GM19467 (cell line): ENCODE measurements around the gene CRIP1.

Experiments
- ATAC-seq: cut with Tn5 transposase; IDR thresholded peaks from one replicate; pipeline ENCODE4 v1.9.1; 2021; ENCODE audit warnings: mild to moderate bottlenecking, moderate library complexity; ENCODE audit not compliant: unreplicated experiment

The CRIP1 gene

DNA sequence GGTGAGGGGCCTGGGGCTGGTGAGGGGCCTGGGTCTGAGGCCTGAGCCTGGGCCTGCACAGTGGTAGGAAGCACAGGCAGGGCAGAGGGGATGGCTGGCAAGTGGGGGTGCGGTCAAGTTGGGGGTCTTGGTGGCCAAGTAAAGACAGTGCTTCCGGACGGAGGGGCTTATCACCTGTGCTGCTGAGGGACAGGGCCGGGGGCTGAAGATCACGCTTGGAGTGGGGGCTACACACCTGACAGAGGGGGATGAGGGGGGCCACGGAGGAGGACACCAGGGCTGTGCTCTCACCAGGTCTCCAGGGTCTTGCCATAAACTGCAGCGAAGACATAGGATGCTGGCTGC lies 16.6 kb downstream of the CRIP1 start:
- no peak for ATAC-seq

DNA sequence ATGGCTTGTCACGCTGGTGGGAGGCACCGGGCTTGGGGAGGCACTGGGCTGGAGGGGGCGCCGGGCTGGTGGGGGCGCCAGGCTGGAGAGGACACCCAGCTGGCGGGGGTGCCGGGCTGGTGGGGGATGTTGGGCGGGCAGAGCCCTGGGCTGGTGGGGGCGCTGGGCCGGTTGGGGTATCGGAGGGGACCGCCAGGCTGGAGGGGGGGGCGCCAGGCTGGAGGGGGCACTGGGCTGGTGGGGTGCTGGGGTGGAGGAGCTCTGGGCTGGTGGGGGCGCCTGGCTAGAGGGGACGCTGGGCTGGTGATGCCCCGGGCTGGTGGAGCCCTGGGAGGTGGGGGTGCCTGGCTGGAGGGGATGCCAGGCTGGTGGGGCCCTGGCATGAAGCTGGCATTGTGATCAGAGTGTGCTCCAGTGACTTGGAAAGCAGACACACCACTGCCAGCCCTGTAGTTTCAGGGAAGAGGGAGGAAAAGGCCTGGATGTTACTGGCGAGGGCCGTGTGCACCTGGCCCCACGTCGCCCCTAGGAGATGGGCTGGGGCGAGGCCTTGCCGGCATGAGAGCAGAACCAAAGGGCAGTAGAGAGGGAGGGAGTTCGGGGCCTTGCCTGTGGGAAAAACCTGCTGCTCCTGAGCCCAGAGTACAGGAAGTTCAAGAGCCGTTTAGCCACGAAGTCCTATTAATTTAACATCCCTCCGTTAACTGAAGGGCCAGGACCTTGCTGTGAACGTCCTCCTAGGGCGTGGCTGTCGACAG lies 17.4 kb downstream of the CRIP1 start:
- ATAC-seq, result no peak

DNA sequence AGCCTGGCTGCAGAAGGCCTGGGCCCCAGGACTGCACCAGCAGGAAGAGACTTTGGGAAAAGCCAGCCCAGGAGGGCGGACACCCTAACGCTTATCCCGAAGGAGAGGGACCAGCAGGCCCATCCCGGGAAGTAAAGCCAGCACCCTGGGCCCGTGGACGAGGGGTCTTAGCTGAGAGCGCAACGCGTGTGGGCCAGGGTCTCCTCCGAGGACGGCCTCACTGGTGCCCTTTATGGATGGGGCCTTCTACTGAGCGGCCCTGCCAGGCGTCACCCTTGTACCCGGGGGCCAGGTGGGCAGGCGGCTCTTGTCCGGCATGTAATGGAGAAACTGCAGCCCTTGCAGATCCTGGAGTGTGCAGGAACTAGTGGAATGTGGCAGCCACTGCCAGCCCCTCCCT lies 18.4 kb downstream of the CRIP1 start:
- ATAC-seq, result no peak

DNA sequence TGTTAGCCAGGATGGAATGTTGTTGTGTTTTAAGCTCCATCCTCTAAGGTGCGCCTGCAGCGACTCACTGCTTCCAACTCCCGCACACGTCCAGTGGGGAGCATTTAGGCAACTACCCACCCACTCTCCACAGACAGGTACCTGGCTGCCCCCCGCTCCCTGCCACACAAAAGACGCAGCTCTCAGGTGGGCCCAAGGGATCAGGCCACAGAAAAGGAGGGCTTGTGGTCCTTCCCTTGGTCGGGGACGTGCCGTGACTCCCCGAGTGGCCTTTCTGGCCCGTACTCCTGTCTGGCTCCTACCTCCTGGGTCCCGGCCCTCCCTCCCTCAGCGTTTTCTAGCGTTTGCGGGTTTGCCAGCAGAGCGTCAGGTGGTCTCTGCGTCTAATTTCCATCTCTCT lies 20.6 kb downstream of the CRIP1 start:
- ATAC-seq, result no peak

DNA sequence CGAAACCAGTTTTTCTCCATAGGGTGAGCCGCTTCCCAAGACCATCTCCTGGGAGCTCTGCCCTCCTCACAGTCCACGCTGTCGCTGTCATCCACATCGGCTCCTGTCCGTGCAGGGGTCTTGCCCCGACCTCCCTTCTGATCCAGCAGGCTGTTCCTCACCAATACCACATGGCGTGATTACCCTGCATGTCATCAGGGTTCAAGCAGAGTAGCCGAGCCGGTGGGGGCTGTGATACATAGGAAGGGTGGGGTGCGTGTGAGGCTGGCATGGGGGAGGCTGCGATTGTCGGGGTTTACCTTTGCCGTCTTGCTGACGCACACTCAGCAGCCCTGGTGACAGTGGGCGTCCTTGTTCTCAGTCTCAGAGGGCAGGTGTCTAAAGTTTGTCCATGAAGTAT lies 21.4 kb downstream of the CRIP1 start:
- no peak for ATAC-seq

DNA sequence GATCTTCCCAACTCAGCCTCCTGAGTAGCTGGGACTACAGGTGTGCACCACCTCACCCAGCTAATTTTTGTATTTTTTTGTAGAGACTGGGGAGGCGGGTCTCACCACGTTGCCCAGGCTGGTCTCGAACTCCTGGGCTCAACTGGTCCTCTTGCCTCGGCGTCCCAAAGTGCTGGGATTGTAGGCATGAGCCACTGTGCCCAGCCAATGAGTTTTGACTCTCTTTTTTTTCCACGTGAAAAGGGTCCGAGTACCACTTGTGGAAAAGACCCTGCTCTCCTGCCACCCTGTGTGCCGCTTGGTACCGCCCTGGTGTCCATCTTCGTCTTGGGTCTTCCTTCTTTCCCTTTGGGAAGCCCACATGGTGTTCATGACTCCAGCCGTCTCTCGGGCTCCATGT lies 21.9 kb downstream of the CRIP1 start:
- no peak for ATAC-seq

DNA sequence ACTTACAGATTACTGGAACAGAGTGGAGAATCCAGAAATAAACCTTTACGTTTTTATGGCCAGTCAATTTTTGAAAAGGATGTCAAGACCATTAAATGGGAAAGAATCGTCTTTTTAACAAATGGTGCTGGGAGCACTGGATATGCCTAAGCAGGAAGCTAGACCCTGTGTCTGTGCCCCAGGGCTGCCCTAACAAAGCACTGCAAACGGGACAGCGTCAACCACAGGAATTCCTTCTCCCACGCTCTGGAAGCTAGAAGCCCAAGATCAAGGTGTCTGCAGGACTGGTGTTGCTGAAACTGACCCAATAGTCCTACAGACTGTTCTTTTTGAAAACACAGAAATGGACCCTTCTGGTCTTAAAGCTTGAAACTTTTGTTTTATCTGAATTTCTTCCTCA lies 30.4 kb downstream of the CRIP1 start:
- ATAC-seq, result no peak

DNA sequence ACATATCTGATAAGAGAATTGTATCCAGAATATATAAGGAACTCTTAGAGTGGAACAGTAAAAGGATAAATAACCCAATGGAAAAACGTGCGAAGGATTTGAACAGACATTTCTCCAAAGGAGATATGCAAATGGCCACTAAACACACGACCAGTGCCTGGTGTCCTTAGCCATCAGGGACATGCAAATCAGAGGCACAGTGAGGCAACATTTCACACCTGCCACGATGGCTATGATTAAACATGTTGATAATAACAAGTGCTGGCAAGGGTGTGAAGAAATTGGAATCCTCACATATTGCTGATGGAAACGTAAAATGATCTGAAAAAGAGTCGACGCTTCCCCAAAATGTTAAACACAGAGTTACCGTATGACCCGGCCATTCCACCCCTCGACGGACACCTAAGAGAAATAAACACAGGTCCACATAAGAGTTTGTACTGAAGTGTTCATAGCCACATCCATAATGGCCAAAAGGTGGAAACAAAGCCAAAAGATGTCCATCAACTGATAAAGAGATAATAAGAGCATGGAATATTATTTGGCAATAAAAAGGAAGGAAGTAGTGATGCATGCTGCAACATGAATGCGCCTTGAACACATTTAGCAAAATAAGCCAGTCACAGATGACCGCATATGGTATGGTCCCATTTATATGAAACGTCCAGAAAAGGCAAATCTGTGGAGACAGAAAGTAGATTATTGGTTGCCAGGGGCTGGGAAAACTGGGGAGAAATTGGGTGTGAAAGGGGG lies 33.4 kb downstream of the CRIP1 start:
- ATAC-seq, result no peak

DNA sequence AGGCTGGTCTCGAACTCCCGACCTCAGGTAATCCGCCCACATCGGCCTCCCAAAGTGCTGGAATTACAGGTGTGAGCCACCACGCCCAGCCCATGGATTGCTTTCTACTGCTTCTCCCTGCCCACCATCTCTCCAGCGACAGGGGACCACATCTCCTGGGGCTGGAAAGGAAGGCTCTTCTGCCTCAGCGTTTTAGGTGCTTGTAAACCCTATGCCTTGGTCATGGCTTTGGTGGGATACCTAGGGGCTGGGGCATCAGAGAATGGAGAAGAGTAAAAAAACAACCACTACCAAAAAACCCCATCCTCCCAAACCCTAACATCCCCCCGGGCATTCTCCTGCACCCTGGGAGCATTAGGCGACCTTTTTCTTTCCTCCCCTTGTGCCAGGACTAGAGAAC lies 38.6 kb downstream of the CRIP1 start:
- ATAC-seq, result no peak

DNA sequence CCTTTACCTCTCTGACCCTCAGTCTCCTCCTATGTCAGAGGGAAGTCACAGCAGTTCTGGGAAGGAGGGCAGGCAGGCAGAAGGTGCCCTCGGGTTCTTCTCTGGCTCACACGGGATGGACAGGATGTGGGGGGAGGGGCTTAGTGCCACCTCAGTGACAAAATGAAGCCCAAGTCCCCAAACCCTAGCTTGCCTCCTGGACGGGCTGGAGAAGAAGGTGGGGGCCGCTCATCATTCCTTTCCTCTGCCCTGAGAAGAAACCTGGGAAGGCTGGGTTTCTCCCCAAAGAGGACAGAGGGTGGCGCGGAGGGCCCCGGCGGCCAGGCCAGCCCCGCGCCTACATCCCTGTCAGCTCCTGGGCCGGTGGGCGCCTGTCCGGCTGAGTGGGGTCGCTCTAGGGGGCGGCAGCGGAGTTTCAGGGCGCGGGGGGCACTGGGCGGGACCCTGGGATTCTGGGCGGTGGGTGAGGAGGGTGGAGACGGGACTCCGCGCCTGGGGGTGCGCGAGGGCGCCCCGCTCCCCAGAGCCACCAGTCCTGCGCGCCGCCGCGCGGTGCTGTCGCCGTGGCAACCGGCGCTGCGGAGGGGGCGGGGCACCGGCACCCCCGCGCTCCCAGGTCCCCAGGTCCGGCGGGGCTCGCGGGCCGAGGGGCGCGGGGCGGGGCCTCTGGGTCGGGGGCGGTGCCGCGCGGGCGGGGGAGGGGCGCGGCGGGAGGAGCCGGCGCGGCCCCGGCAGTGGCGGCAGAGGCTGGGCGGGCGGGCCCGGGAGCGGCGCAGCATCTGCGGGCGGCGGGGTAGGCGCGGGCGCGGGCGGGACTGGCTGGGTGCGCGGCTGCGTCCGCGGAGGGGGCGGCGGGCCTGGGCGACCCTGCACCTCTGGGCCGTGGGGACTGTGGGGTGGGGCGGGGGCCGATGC lies 39.4 kb downstream of the CRIP1 start, which contains the start of gene TMEM121:
TSS of gene TMEM121 (plus strand) at position 723 of the 915 bp plus-strand sequence. CDS start 2,252 bp downstream, outside the sequence.
- ATAC-seq, result no peak

DNA sequence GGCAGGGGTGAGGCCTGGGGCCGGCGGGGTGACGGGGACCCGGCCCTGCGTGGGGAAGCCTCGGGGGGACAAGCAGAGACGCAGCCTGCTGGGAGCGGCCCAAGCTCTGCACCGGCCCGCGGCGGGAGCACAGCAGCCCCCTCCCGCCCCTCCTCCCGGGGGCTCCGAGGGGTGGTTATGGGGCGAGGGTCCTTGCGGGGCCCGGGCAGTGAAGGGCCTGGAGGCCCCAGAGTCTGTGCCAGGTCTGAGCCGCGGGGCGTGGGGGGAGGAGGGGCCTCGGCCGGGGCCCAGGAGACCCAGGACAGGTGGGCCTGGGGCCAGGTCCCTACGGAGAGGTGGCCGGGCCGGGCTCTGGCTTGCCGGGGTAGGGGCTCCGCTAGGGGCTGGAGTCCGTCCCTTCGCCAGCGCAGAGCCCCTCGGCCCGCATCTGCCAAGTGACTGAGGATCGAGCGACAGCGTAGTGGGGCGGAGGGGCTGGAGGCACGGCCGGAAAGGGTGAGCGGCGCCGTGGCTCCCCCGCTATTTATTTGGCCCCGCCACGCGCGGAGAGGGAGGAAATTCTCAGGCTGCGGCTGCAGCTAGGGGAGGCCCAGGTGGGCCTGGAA lies 40.2 kb downstream of the CRIP1 start:
- ATAC-seq, result no peak

DNA sequence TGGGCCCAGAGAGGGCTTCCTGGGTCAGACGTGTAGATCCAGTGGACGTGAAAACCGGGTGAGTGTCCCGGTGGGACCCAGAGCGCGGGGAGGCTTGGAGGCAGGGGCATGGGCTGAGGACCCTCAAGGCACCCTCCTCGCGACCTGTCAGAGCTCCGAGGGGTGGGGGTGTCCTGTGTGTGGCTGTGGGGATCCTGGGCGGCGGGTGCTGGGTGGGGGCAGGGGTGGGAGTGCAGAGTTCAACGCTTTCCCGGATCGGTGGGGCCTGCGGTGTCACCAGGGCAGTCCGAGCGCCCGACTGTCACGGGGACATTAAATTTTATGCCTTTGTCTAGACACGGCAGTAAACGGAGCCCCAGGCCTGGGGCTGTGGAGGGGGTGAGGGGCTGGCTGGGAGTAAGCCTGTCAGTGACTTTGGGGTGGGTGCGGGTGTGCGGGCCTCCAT lies 40.7 kb downstream of the CRIP1 start:
- no peak for ATAC-seq

DNA sequence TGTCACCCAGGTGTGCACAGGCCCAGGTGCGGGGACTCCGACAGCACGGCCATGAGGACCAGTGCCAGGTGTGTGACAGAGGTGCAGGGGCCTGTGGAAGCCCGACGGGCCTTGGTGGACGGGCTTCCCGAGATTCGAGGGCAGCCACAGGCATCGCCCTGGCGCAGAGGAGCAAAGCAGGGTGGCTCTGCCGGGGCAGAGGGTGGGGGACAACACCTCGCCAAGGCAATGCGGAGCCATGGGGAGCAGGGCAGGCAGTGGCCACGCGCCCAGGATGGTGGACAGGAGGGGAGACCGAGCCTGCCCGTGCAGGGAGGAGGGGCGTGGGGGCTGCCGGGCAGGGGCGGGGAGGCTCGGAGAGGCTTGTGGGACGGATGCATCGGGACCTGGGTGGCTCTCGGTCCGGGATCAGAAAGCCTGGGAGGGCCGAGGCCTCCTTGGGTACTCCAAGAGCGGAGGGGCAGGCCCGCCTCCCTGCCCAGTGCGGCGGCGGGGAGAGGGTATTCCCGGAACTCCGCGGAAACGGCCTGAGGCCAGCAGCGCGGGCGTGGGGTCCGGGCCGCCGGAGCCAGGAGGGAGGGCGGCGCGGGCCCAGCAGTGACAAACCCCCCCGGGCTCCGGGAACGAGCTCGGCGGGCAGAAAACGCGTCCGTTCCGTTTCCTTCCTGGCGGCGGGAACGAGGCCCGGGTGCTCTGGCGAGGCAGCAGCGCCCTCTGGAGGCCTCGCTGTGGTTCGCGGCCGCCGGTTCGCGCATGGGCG lies 41.3 kb downstream of the CRIP1 start:
- no peak for ATAC-seq

DNA sequence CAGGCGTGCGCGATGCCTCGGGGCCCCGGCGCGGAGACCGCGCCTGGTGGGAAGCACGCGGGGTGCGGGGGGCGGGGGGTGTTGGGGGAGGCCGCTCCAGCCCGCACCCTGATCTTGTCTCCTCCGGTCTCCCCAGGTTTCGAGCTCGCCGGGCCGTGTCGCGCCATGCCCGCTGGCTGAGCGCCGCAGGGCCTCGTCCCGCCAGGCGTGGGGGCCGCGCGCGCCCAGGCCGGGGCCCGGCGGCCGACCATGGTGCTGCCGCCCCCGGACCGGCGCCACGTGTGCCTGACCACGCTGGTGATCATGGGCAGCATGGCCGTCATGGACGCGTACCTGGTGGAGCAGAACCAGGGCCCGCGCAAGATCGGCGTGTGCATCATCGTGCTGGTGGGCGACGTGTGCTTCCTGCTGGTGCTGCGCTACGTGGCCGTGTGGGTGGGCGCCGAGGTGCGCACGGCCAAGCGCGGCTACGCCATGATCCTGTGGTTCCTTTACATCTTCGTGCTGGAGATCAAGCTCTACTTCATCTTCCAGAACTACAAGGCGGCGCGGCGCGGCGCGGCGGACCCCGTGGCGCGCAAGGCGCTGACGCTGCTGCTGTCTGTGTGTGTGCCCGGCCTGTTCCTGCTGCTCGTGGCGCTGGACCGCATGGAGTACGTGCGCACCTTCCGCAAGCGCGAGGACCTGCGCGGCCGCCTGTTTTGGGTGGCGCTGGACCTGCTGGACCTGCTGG lies 42.1 kb downstream of the CRIP1 start:
- no peak for ATAC-seq

DNA sequence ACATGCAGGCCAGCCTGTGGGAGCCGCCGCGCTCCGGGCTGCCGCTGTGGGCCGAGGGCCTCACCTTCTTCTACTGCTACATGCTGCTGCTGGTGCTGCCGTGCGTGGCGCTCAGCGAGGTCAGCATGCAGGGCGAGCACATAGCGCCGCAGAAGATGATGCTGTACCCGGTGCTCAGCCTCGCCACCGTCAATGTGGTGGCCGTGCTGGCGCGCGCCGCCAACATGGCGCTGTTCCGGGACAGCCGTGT lies 42.6 kb downstream of the CRIP1 start:
- no peak for ATAC-seq

DNA sequence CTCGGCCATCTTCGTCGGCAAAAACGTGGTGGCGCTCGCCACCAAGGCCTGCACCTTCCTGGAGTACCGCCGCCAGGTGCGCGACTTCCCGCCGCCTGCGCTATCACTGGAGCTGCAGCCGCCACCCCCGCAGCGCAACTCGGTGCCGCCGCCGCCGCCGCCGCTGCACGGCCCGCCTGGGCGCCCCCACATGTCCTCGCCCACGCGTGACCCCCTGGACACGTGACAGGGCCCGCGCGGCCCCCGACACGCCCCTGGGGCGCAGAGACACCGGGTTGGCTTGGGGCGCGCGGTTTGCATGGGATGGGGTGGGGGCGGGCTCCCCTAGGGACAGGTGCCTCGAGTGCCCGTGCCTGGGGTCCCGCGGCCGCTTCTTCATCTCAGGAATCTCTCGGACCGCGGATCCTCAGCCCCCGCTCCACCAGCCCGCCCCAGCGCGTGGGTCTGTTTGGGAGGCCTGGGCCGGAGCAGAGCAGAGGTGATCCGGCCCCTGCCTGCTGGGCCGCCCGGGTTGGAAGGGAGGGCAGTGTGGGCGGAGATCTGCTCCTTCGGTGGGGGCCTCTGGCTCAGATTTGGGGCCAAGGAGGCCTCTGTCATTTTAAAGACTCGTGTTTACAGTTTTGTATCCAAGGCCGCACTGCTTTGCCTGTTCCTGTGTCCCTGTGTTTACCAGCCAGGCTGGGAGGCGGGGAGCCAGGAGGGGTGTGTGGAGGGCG lies 43.0 kb downstream of the CRIP1 start:
- ATAC-seq, result no peak

DNA sequence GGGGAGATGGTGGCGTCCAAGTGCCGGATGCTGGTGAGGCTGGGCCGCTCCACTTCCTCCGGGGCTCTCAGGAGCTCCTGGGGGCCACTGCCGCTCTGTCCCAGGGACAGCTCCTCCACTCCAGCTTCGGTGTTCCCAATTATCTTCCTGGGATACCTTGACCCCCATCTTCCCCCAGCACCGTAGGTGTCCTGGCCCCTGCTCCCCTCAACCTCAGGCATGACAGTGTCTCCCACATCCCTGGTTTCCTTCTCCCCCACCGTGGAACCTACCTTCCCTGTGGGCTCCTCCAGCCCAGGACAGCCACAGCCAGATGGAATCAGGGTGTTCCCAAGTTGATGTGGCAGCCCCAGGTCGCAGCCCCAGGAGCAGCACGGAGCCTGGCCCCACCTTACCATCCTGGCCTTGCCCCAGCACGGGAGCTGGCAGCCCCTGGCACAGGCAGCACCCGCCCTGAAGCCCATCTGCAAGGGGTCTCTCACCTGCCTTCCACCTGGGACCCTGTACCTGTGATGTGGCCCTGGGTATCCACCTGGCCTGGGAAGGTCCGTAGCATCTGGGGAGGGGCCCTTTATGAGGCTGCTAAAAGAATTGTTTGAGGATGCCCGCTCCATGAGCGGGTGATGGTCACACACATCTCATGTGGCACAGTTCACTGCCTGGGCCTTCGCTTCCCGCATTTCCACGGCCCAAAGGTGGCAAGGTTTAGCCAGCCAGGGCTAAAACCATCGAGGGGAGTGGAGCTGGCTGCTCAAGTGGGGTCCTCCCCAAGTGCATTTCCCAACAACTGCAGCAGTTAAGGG lies 43.8 kb downstream of the CRIP1 start:
- ATAC-seq, result no peak

DNA sequence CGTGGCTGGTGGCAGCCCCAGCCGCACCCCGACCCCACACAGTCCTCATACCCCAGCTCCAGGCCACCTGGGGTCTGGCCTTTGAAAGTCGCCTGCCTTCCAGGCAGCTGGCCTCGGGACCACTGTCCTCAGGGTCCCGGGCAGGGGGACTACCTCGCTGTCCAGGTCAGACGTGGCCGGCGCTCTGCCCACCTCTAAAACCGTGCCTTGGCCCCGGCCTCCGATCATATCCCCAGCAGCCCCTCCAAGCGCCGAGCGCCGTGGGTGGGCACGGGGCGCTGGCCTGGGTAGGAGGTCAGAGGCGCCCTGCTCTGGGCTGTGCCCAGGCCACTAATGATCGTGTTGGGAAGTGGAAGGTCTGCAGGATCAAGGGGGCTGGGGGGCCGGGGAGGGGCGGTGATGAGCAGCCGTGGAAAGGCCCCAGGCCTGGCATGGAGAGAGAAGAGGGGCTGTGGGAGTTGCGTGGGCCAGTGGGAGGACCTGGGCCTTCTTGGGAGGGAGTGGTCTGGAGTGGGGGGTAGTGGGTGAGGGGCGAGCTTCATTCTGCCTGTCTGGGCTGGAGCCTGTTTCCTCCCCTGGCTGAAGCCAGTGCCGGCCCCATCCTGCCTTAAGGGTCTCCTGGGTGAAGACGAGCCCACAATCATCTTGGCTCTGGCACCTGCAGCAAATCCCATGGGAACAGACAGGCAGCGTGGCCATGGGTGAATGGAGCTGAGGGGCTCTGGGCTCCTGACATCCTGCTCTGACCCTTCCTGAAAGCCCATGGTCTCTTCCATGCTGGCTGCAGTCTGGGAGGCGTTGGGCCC lies 44.6 kb downstream of the CRIP1 start:
- ATAC-seq, result no peak
